SK-N-SH treated with all-trans-retinoic acid at 6 μM for 48 hours (cell line): ENCODE results near the gene ST3GAL4.

Experiments
- ATAC-seq: fragments of 200-7000 bp; cut with Tn5 transposase; 3 replicates; pipeline ENCODE4 v1.9.1; 2020; ENCODE audit warnings: mild to moderate bottlenecking, moderate library complexity
- ARNTL ChIP-seq: fragments of 450-650 bp; formaldehyde crosslinking; IDR thresholded peaks from 2 replicates; pipeline ENCODE4 v1.5.0; 2020; ENCODE audit warnings: low read depth, mild to moderate bottlenecking, moderate library complexity, borderline replicate concordance
- BACH2 ChIP-seq: fragments of 250-450 bp; sonication (Bioruptor Pico); IDR thresholded peaks from 2 replicates; pipeline ENCODE4 v1.9.0; 2021; ENCODE audit warnings: mild to moderate bottlenecking, borderline replicate concordance
- CSDC2 ChIP-seq: fragments of 250-450 bp; sonication (Bioruptor Pico); IDR thresholded peaks from 2 replicates; pipeline ENCODE4 v1.5.0; 2020; ENCODE audit warnings: mild to moderate bottlenecking, moderate library complexity
- CSRNP3 ChIP-seq: fragments of 250-450 bp; sonication (Bioruptor Pico); IDR thresholded peaks from 2 replicates; pipeline ENCODE4 v1.5.1; 2021; ENCODE audit warnings: mild to moderate bottlenecking, moderate library complexity
- ESRRG ChIP-seq: fragments of 250-450 bp; sonication (Bioruptor Pico); IDR thresholded peaks from 2 replicates; pipeline ENCODE4 v1.6.1; 2021; ENCODE audit warnings: mild to moderate bottlenecking
- ISL1 ChIP-seq: fragments of 250-450 bp; sonication (Bioruptor Pico); IDR thresholded peaks from 2 replicates; pipeline ENCODE4 v2.1.2; 2022; ENCODE audit warnings: mild to moderate bottlenecking, moderate library complexity
- OSR1 ChIP-seq: fragments of 250-450 bp; sonication (Bioruptor Pico); IDR thresholded peaks from 2 replicates; pipeline ENCODE4 v1.8.0; 2022; ENCODE audit warnings: moderate library complexity, mild to moderate bottlenecking, inconsistent platforms
- PPARA ChIP-seq: fragments of 250-450 bp; sonication (Bioruptor Pico); IDR thresholded peaks from 2 replicates; pipeline ENCODE4 v1.5.0; 2020; ENCODE audit warnings: mild to moderate bottlenecking, borderline replicate concordance
- RARB ChIP-seq: fragments of 250-450 bp; sonication (Bioruptor Pico); IDR thresholded peaks from 2 replicates; pipeline ENCODE4 v1.8.0; 2021; ENCODE audit warnings: mild to moderate bottlenecking, moderate library complexity
- SNAI2 ChIP-seq: fragments of 250-450 bp; sonication (Bioruptor Pico); IDR thresholded peaks from 2 replicates; pipeline ENCODE4 v1.5.0; 2020; ENCODE audit warnings: mild to moderate bottlenecking, moderate library complexity
- TCF4 ChIP-seq: fragments of 250-450 bp; sonication (Bioruptor Pico); IDR thresholded peaks from 2 replicates; pipeline ENCODE4 v1.8.0; 2021; ENCODE audit warnings: mild to moderate bottlenecking, moderate library complexity, borderline replicate concordance
- TOX ChIP-seq: fragments of 250-450 bp; sonication (Bioruptor Pico); IDR thresholded peaks from 2 replicates; pipeline ENCODE4 v1.8.0; 2021; ENCODE audit warnings: mild to moderate bottlenecking, moderate library complexity, borderline replicate concordance
- ZFP3 ChIP-seq: fragments of 250-450 bp; sonication (Bioruptor Pico); IDR thresholded peaks from 2 replicates; pipeline ENCODE4 v1.5.0; 2020; ENCODE audit warnings: mild to moderate bottlenecking, moderate library complexity
- ZFP30 ChIP-seq: fragments of 450-650 bp; formaldehyde crosslinking; IDR thresholded peaks from 2 replicates; pipeline ENCODE4 v1.5.0; 2022; ENCODE audit warnings: mild to moderate bottlenecking, moderate library complexity
- ZNF565 ChIP-seq: fragments of 450-650 bp; formaldehyde crosslinking; conservative IDR thresholded peaks from 2 replicates; pipeline ENCODE4 v1.5.0; 2020; ENCODE audit warnings: low read depth, mild to moderate bottlenecking, moderate library complexity
- ZNF8 ChIP-seq: fragments of 450-650 bp; formaldehyde crosslinking; IDR thresholded peaks from 2 replicates; pipeline ENCODE4 v1.5.0; 2020; ENCODE audit warnings: mild to moderate bottlenecking, moderate library complexity
- TF ChIP-seq, protein P1 (sequence below): fragments of 250-450 bp; sonication (Bioruptor Pico); IDR thresholded peaks from 2 replicates; pipeline ENCODE4 v1.8.0; 2021; ENCODE audit warnings: low read depth, mild to moderate bottlenecking, moderate library complexity, borderline replicate concordance
- TF ChIP-seq, protein P2 (sequence below): fragments of 250-450 bp; sonication (Bioruptor Pico); IDR thresholded peaks from 2 replicates; pipeline ENCODE4 v1.5.1; 2020; ENCODE audit warnings: low read depth, mild to moderate bottlenecking, moderate library complexity
- TF ChIP-seq, protein P3 (sequence below): fragments of 250-450 bp; sonication (Bioruptor Pico); IDR thresholded peaks from 2 replicates; pipeline ENCODE4 v1.5.0; 2020; ENCODE audit warnings: mild to moderate bottlenecking, moderate library complexity
- TF ChIP-seq, protein P4 (sequence below): fragments of 250-450 bp; sonication (Bioruptor Pico); IDR thresholded peaks from 2 replicates; pipeline ENCODE4 v1.8.0; 2020; ENCODE audit warnings: mild to moderate bottlenecking, moderate library complexity, borderline replicate concordance

Gene ST3GAL4

GRCh38 chr11:126334659-126335462 is 20.6 kb upstream of the ST3GAL4 start:
- TF ChIP-seq BACH2 (CRISPR knock-in tag) (no peak), SNAI2 (CRISPR knock-in tag) (no peak), ZFP30 (CRISPR knock-in tag) (no peak), PPARA (CRISPR knock-in tag) (no peak), ARNTL (CRISPR knock-in tag) (no peak), OSR1 (CRISPR knock-in tag) (no peak), ZNF565 (CRISPR knock-in tag) (no peak), ISL1 (CRISPR knock-in tag) (no peak), CSDC2 (CRISPR knock-in tag) (no peak), ZNF8 (CRISPR knock-in tag) (no peak), RARB (CRISPR knock-in tag) (no peak), CSRNP3 (CRISPR knock-in tag) (no peak), TCF4 (CRISPR knock-in tag) (no peak)
- TF ChIP-seq, protein P1, sequence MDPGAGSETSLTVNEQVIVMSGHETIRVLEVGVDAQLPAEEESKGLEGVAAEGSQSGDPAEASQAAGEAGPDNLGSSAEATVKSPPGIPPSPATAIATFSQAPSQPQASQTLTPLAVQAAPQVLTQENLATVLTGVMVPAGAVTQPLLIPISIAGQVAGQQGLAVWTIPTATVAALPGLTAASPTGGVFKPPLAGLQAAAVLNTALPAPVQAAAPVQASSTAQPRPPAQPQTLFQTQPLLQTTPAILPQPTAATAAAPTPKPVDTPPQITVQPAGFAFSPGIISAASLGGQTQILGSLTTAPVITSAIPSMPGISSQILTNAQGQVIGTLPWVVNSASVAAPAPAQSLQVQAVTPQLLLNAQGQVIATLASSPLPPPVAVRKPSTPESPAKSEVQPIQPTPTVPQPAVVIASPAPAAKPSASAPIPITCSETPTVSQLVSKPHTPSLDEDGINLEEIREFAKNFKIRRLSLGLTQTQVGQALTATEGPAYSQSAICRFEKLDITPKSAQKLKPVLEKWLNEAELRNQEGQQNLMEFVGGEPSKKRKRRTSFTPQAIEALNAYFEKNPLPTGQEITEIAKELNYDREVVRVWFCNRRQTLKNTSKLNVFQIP = no peak
- TF ChIP-seq, protein P2, sequence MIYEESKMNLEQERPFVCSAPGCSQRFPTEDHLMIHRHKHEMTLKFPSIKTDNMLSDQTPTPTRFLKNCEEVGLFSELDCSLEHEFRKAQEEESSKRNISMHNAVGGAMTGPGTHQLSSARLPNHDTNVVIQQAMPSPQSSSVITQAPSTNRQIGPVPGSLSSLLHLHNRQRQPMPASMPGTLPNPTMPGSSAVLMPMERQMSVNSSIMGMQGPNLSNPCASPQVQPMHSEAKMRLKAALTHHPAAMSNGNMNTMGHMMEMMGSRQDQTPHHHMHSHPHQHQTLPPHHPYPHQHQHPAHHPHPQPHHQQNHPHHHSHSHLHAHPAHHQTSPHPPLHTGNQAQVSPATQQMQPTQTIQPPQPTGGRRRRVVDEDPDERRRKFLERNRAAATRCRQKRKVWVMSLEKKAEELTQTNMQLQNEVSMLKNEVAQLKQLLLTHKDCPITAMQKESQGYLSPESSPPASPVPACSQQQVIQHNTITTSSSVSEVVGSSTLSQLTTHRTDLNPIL = no peak
- TF ChIP-seq, protein P3, sequence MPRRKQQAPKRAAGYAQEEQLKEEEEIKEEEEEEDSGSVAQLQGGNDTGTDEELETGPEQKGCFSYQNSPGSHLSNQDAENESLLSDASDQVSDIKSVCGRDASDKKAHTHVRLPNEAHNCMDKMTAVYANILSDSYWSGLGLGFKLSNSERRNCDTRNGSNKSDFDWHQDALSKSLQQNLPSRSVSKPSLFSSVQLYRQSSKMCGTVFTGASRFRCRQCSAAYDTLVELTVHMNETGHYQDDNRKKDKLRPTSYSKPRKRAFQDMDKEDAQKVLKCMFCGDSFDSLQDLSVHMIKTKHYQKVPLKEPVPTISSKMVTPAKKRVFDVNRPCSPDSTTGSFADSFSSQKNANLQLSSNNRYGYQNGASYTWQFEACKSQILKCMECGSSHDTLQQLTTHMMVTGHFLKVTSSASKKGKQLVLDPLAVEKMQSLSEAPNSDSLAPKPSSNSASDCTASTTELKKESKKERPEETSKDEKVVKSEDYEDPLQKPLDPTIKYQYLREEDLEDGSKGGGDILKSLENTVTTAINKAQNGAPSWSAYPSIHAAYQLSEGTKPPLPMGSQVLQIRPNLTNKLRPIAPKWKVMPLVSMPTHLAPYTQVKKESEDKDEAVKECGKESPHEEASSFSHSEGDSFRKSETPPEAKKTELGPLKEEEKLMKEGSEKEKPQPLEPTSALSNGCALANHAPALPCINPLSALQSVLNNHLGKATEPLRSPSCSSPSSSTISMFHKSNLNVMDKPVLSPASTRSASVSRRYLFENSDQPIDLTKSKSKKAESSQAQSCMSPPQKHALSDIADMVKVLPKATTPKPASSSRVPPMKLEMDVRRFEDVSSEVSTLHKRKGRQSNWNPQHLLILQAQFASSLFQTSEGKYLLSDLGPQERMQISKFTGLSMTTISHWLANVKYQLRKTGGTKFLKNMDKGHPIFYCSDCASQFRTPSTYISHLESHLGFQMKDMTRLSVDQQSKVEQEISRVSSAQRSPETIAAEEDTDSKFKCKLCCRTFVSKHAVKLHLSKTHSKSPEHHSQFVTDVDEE (CRISPR knock-in tag) = no peak
- TF ChIP-seq, all 23 proteins: peak for 0
- ATAC-seq = peak; percentile 33

DNA sequence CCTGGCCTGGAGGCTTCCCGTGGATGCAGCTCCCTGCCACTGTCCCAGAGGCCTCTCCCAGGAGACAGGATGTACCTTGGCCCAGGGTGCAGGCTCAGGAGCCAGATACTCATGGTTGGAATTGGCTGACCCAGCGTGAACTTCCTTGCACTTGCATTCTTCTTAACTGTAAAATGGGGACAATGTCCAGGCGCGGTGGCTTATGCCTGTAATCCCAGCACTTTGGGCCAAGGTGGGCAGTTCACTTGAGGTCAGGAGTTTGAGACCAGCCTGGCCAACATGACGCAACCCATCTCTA is 20.1 kb upstream of the ST3GAL4 start:
- no peak for TF ChIP-seq TOX (CRISPR knock-in tag)
- no peak for TF ChIP-seq PPARA (CRISPR knock-in tag)
- TF ChIP-seq RARB (CRISPR knock-in tag) = no peak
- TF ChIP-seq, protein P1 = no peak
- TF ChIP-seq ESRRG = no peak
- TF ChIP-seq, protein P2 = no peak
- TF ChIP-seq ZFP30 (CRISPR knock-in tag) = no peak
- TF ChIP-seq CSRNP3 (CRISPR knock-in tag) = no peak
- no peak for TF ChIP-seq BACH2 (CRISPR knock-in tag)
- no peak for TF ChIP-seq CSDC2 (CRISPR knock-in tag)
- TF ChIP-seq ARNTL (CRISPR knock-in tag) = no peak
- TF ChIP-seq, protein P4, sequence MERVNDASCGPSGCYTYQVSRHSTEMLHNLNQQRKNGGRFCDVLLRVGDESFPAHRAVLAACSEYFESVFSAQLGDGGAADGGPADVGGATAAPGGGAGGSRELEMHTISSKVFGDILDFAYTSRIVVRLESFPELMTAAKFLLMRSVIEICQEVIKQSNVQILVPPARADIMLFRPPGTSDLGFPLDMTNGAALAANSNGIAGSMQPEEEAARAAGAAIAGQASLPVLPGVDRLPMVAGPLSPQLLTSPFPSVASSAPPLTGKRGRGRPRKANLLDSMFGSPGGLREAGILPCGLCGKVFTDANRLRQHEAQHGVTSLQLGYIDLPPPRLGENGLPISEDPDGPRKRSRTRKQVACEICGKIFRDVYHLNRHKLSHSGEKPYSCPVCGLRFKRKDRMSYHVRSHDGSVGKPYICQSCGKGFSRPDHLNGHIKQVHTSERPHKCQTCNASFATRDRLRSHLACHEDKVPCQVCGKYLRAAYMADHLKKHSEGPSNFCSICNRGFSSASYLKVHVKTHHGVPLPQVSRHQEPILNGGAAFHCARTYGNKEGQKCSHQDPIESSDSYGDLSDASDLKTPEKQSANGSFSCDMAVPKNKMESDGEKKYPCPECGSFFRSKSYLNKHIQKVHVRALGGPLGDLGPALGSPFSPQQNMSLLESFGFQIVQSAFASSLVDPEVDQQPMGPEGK = no peak
- no peak for TF ChIP-seq ISL1 (CRISPR knock-in tag)
- no peak for TF ChIP-seq ZNF565 (CRISPR knock-in tag)
- no peak for TF ChIP-seq TCF4 (CRISPR knock-in tag)
- no peak for TF ChIP-seq ZFP3 (CRISPR knock-in tag)
- no peak for ATAC-seq
